OCI-LY3 (cell line): ENCODE data around the gene SEMA6D.

Source experiments
- CTCF ChIP-seq: fragments of 200-600, 300-600 bp; sonication (generic); IDR thresholded peaks from 2 replicates; pipeline ENCODE4 v1.5.1; 2014; ENCODE audit warnings: antibody characterized with exemption, low read length, low read depth
- EZH2phosphoT487 ChIP-seq: fragments of 200-600 bp; shearing (Covaris generic); IDR thresholded peaks from 2 replicates; pipeline ENCODE4 v1.6.1; 2018; ENCODE audit warnings: antibody characterized with exemption, mixed run types, low read depth

- TF ChIP-seq CTCF (no peak), EZH2phosphoT487 (no peak)
These were observed 55.8 kb downstream of the SEMA6D start for GRCh38 chr15:47773143-47773542.
